Gastrocnemius medialis (tissue), 4 donors: ENCODE measurements around the gene MAP3K13.

ENCODE experiments used
- CTCF ChIP-seq, 5 experiments: fragments of 450-650 bp in 3 of 5; fragments of 200-600 bp in 2 of 5; sonication (generic) in 2 of 5; IDR thresholded peaks in 4 of 5; conservative IDR thresholded peaks in 1 of 5; 1 replicate in 4 of 5; 2 replicates in 1 of 5; pipeline ENCODE4 v1.5.1; 2016 to 2019; ENCODE audit warnings: antibody characterized with exemption in 5 of 5, mild to moderate bottlenecking in 3 of 5, moderate library complexity in 3 of 5
- POLR2A ChIP-seq, 2 donors: fragments of 450-650 bp; IDR thresholded peaks; one replicate each; pipeline ENCODE4 v1.6.1; 2017; ENCODE audit warnings: antibody characterized with exemption in 2 of 2, mild to moderate bottlenecking in 2 of 2, moderate library complexity in 2 of 2

GRCh38 chr3:185405664-185406063 lies 42.7 kb downstream of the MAP3K13 start:
- TF ChIP-seq POLR2A (IDR thresholded peaks at IDR 0.05): no peak
- no peak for TF ChIP-seq CTCF (IDR thresholded peaks at IDR 0.05 in 4 of 5, conservative IDR thresholded peaks at IDR 0.05 in 1 of 5)
